Activated CD8-positive, alpha-beta T cell treated with anti-CD3 and anti-CD28 coated beads for 36 hours (primary cell): ENCODE data around the gene DLG2. TPM values are rescaled to one million over a fixed set of nuclear protein-coding genes. Genes with fewer than 3 reads are reported as not detected.
"Not testable (repeated sequence)": the region's sequence is repeated elsewhere in the genome, so short reads cannot be mapped to it uniquely, and the experiment has no call there.

Experiments
- ATAC-seq: fragments of 200-7000 bp; cut with Tn5 transposase; one replicate; pipeline ENCODE4 v1.10.0; 2021; ENCODE audit warnings: mild to moderate bottlenecking, moderate library complexity
- CTCF ChIA-PET: fragments of 350-600 bp; sonication (Branson Sonifier 250); formaldehyde crosslinking; loops from one replicate; lab custom pipeline; 2021; ENCODE audit warnings: antibody characterized with exemption; lab: Charles Lee
- POLR2A ChIA-PET: fragments of 350-600 bp; sonication (Branson Sonifier 250); formaldehyde crosslinking; loops from one replicate; lab custom pipeline; 2021; ENCODE audit warnings: antibody characterized with exemption; lab: Charles Lee
- DNase-seq: peaks from one replicate; pipeline ENCODE4 v3.0.0-alpha.2; 2020
- H3K27ac Mint-ChIP-seq: one replicate; pipeline ENCODE4 v1.8.0; 2021; ENCODE audit warnings: mild to moderate bottlenecking, mixed read lengths
- H3K27me3 Mint-ChIP-seq: one replicate; pipeline ENCODE4 v1.8.0; 2021; ENCODE audit warnings: mixed read lengths
- H3K36me3 Mint-ChIP-seq: one replicate; pipeline ENCODE4 v1.8.0; 2021; ENCODE audit warnings: low read depth, mixed read lengths
- H3K4me1 Mint-ChIP-seq: one replicate; pipeline ENCODE4 v1.8.0; 2021; ENCODE audit warnings: low read depth, mixed read lengths
- H3K4me3 Mint-ChIP-seq: one replicate; pipeline ENCODE4 v1.8.0; 2021; ENCODE audit warnings: mild to moderate bottlenecking, moderate library complexity, mixed read lengths
- H3K9me3 Mint-ChIP-seq: one replicate; pipeline ENCODE4 v1.8.0; 2021; ENCODE audit warnings: mixed read lengths
- intact Hi-C: fragments of 100-400 bp; cut with micrococcal nuclease; formaldehyde crosslinking; loops from one replicate; pipeline ENCODE4 v1.10.0; 2022
- total RNA-seq, 2 experiments: library from RNA; stranded (reverse); gene quantifications; one replicate each; pipeline ENCODE4 v1.2.3, GENCODE V29; 2021
- TF ChIP-seq, protein P1 (sequence below): fragments of 200-600 bp; IDR thresholded peaks from one replicate; pipeline ENCODE4 v1.8.0; 2022; ENCODE audit warnings: antibody characterized with exemption, mild to moderate bottlenecking

DLG2 gene
- total RNA-seq, 2 experiments from 2014 or later = 2.2 to 2.6 TPM

DNA sequence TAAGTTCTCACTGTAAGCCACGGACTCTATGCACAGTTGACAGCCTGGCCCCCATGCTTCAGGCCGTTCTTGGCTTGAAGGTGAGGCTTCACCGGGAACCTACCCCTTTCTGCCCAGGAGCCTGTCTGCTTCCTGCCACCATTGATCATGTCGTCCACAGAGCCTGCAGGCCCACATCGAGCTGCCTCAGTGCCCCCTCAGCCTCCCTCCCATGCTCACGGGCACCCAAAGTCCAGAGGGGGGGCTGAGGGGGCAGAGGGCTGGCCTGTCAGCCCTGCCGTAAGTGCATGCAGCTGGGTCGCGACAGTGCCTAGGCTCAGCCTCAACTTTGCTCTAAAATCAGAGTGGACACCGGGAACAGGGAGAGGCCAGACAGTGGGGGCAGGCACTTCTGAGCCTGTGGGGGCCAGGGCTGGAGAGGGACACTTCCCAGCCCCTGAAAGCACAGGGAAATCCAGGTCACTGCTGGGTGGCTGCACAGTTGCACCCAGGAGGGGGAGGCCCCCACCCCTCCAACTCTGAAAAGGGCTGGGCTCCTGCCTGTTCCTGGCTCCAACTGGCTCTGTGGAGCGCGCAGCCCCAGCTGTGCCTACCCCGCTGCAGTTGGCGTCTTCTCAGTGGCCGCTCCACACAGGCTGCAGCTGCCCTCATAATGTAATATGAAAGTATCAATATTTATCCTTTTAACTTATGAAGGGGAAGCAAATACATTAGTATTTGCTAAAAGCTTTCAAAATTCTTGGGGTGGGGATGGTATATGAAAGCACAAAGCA is 598.6 kb downstream of the DLG2 start:
- Mint-ChIP-seq H3K27ac (no peak overlapping the region), H3K4me3 (no peak overlapping the region), H3K27me3 (no peaks in the 10 kb centered on the region), H3K36me3 (no peaks in the 10 kb centered on the region), H3K9me3 (peaks cover 11% of the 10 kb centered on the region), H3K4me1 (no peaks in the 10 kb centered on the region)
- ChIA-PET CTCF (no interaction called here), POLR2A (no interaction called here)
- TF ChIP-seq, protein P1, sequence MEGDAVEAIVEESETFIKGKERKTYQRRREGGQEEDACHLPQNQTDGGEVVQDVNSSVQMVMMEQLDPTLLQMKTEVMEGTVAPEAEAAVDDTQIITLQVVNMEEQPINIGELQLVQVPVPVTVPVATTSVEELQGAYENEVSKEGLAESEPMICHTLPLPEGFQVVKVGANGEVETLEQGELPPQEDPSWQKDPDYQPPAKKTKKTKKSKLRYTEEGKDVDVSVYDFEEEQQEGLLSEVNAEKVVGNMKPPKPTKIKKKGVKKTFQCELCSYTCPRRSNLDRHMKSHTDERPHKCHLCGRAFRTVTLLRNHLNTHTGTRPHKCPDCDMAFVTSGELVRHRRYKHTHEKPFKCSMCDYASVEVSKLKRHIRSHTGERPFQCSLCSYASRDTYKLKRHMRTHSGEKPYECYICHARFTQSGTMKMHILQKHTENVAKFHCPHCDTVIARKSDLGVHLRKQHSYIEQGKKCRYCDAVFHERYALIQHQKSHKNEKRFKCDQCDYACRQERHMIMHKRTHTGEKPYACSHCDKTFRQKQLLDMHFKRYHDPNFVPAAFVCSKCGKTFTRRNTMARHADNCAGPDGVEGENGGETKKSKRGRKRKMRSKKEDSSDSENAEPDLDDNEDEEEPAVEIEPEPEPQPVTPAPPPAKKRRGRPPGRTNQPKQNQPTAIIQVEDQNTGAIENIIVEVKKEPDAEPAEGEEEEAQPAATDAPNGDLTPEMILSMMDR = no peak
- ATAC-seq = no peak
- DNase-seq = no peak
- intact Hi-C loops = no loop called here

DNA sequence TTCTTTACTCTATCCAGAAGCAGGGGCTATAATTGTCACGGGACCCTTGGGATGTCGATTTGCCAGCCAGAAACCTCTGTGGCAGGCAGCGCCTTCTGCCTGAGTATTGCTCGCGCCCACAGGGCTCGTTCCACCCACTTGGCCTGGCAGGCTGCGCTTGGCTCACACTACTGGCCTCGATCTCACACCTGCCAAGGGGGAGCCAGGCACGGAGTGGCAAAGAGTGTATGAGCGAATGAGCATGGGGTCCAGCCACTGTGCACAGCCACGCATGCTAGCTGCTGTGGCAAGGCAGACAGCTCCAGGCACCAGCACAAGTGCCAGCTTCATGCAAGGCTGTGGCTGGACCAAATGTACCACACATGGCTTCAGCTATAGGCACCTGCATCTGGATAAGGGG is 599.8 kb downstream of the DLG2 start:
- Mint-ChIP-seq H3K4me1 (no peaks in the 10 kb centered on the region), H3K4me3 (no peak overlapping the region), H3K9me3 (peaks cover 12% of the 10 kb centered on the region), H3K36me3 (no peaks in the 10 kb centered on the region), H3K27ac (no peak overlapping the region), H3K27me3 (no peaks in the 10 kb centered on the region)
- intact Hi-C loops = no loop called here
- ChIA-PET POLR2A (no interaction called here), CTCF (interaction anchor here (0.6 kb wide), 1 partner anchor 1524 kb away, joined by 3 read pairs; no protein-coding TSS in a partner anchor)
- TF ChIP-seq, protein P1 = no peak
- DNase-seq = no peak
- no peak for ATAC-seq

DNA sequence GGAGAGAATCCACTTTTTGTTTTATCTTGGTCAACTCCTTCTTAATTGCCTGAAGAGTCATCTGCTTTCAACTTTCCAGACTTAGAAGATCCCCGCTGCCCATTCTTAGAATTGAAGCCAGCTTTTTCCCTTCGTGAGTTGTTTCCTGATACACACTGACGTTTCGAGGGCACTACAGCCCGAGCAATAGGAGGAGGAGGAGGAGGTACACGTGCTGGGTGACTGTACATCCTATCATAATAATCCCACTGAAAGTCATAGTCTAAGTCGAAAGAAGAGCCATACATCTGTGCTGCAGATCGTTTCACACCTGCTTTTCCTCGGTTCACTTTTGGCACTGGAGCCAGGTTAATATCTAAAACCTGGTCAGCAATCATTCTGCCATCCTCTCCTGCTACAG is 606.1 kb downstream of the DLG2 start:
- ChIA-PET POLR2A (no interaction called here), CTCF (no interaction called here)
- Mint-ChIP-seq H3K36me3 (no peaks in the 10 kb centered on the region), H3K27ac (no peak overlapping the region), H3K4me3 (no peak overlapping the region), H3K4me1 (no peaks in the 10 kb centered on the region), H3K27me3 (no peaks in the 10 kb centered on the region), H3K9me3 (peaks cover 20% of the 10 kb centered on the region)
- DNase-seq (no peak), ATAC-seq (no peak)
- TF ChIP-seq, protein P1 = no peak
- intact Hi-C loops = no loop called here

DNA sequence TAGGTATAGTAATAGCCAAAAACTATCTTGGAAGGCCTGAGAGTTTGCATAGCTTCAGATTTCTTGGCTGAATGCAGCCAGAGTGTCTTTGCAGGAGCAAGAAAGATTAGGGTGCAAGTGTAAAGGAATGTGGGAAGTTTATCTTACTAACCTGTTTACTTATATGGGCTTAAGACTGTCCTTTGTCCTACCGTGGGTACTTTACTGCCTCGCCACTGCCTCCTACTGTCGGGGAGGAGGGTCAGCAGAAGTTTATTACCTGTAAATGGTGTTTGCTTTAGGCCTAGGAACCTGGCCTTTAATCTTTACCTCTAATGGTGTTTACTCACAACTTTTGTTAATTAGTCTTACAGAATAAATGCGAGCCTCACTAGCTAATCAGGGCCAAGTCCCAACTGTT is 633.8 kb downstream of the DLG2 start:
- peak; percentile 1 for DNase-seq
- Mint-ChIP-seq H3K27me3 (no peaks in the 10 kb centered on the region), H3K36me3 (no peaks in the 10 kb centered on the region), H3K9me3 (peaks cover 17% of the 10 kb centered on the region), H3K4me3 (no peak overlapping the region), H3K27ac (no peak overlapping the region), H3K4me1 (no peaks in the 10 kb centered on the region)
- TF ChIP-seq, protein P1 = no peak
- ChIA-PET CTCF (interaction anchor here (0.8 kb wide), 1 partner anchor 269 kb away, joined by 3 read pairs; no protein-coding TSS in a partner anchor), POLR2A (interaction anchor here (0.7 kb wide), 1 partner anchor 22 kb away, joined by 4 read pairs; no protein-coding TSS in a partner anchor)
- no peak for ATAC-seq
- intact Hi-C loops = no loop called here

DNA sequence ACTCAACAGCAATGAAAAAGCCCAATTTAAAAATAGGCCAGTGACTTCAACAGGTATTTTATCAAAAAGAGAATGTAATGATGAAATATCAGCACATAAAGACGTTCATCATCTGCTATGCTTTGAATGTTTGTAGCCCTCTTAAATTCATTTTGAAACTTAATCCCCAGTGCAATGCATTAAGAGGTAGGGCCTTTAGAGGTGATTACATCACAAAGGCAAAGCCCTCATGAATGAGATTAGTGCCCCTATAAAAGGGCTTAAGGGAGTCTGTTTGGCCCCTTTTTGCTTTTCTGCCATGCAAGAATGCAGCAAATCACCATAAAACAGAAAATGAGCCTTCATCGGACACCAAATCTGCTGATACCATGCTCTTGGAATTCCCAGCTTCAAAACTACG is 637.0 kb downstream of the DLG2 start:
- peaks cover 17% of the 10 kb centered on the region for H3K9me3 Mint-ChIP-seq
- DNase-seq (no peak), ATAC-seq (no peak)
- intact Hi-C loops = no loop called here
- H3K36me3 Mint-ChIP-seq = no peaks in the 10 kb centered on the region
- ChIA-PET CTCF (no interaction called here), POLR2A (no interaction called here)
- H3K4me3 Mint-ChIP-seq = no peak overlapping the region
- TF ChIP-seq, protein P1 = no peak
- no peak overlapping the region for H3K27ac Mint-ChIP-seq
- H3K27me3 Mint-ChIP-seq = no peaks in the 10 kb centered on the region
- H3K4me1 Mint-ChIP-seq = no peaks in the 10 kb centered on the region

- CTCF ChIA-PET, H3K4me3 Mint-ChIP-seq, H3K27me3 Mint-ChIP-seq, DNase-seq, H3K27ac Mint-ChIP-seq, POLR2A ChIA-PET, H3K4me1 Mint-ChIP-seq, ATAC-seq, H3K36me3 Mint-ChIP-seq, intact Hi-C loops: not testable (repeated sequence)
- H3K9me3 Mint-ChIP-seq = peaks cover 28% of the 10 kb centered on the region
These were observed 639.4 kb downstream of the DLG2 start for GRCh38 chr11:84987686-84988187.
